Measurements from ENCODE around the gene PTPRN2.

The PTPRN2 gene

GRCh38 chr7:158142657-158143056, 445.0 kb downstream of the PTPRN2 start:
- DNase-seq: no peak

GRCh38 chr7:158141806-158142518, 445.7 kb downstream of the PTPRN2 start:
- no peak for DNase-seq

- DNase-seq: no peak
Measured at GRCh38 chr7:158141221-158141582, 446.4 kb downstream of the PTPRN2 start.

GRCh38 chr7:158140538-158141220, 446.9 kb downstream of the PTPRN2 start:
- no peak for DNase-seq

GRCh38 chr7:158139499-158139898, 448.1 kb downstream of the PTPRN2 start:
- DNase-seq: no peak

- DNase-seq: no peak
Measured at GRCh38 chr7:158138329-158138597, 449.4 kb downstream of the PTPRN2 start.

GRCh38 chr7:158137516-158138328, 449.9 kb downstream of the PTPRN2 start:
- DNase-seq: no peak

- DNase-seq: no peak
Measured at GRCh38 chr7:158135931-158136330, 451.7 kb downstream of the PTPRN2 start.

GRCh38 chr7:158134824-158135223, 452.8 kb downstream of the PTPRN2 start:
- DNase-seq: no peak

GRCh38 chr7:158133515-158134271, 453.9 kb downstream of the PTPRN2 start:
- DNase-seq: no peak

- DNase-seq: no peak
Measured at GRCh38 chr7:158133057-158133456, 454.6 kb downstream of the PTPRN2 start.

- DNase-seq: no peak
Measured at GRCh38 chr7:158130023-158130409, 457.6 kb downstream of the PTPRN2 start.

- no peak for DNase-seq
Measured at GRCh38 chr7:158129037-158130022, 458.3 kb downstream of the PTPRN2 start.

GRCh38 chr7:158128572-158128971, 459.1 kb downstream of the PTPRN2 start:
- no peak for DNase-seq

GRCh38 chr7:158127241-158127640, 460.4 kb downstream of the PTPRN2 start:
- no peak for DNase-seq

GRCh38 chr7:158126661-158127060, 461.0 kb downstream of the PTPRN2 start:
- DNase-seq: no peak

- DNase-seq: no peak
Measured at GRCh38 chr7:158125721-158126120, 461.9 kb downstream of the PTPRN2 start.

- DNase-seq: no peak
Measured at GRCh38 chr7:158125091-158125490, 462.5 kb downstream of the PTPRN2 start.

- DNase-seq: no peak
Measured at GRCh38 chr7:158124671-158125079, 462.9 kb downstream of the PTPRN2 start.

- no peak for DNase-seq
Measured at GRCh38 chr7:158123753-158124152, 463.9 kb downstream of the PTPRN2 start.

- no peak for DNase-seq
Measured at GRCh38 chr7:158123214-158123613, 464.4 kb downstream of the PTPRN2 start.

- no peak for DNase-seq
Measured at GRCh38 chr7:158121441-158122045, 466.1 kb downstream of the PTPRN2 start.

All from activated CD4-positive, alpha-beta T cell treated with anti-CD3 and anti-CD28 coated beads, Interleukin-2, Interleukin-6, amounts not matched to agents 100 ng/mL and 50 ng/mL, durations not matched to agents 16 hours and 8 hours (primary cell).